Body of pancreas (tissue), 4 donors: Measurements from ENCODE around the gene RNF111.
"Not testable (repeated sequence)": the region's sequence is repeated elsewhere in the genome, so short reads cannot be mapped to it uniquely, and the experiment has no call there.

Experiments used
- POLR2A ChIP-seq, 3 donors: fragments of 450-650 bp; IDR thresholded peaks; one replicate each; pipeline ENCODE4 v1.6.1; 2016; ENCODE audit warnings: antibody characterized with exemption in 3 of 3, mild to moderate bottlenecking in 2 of 3
- TF ChIP-seq, protein P1 (sequence below), 7 experiments: fragments of 450-650 bp in 4 of 7; fragments of 200-600 bp in 3 of 7; sonication (generic) in 3 of 7; IDR thresholded peaks; one replicate each; pipeline ENCODE4 v1.5.1; 2016 to 2019; ENCODE audit warnings: antibody characterized with exemption in 7 of 7

DNA sequence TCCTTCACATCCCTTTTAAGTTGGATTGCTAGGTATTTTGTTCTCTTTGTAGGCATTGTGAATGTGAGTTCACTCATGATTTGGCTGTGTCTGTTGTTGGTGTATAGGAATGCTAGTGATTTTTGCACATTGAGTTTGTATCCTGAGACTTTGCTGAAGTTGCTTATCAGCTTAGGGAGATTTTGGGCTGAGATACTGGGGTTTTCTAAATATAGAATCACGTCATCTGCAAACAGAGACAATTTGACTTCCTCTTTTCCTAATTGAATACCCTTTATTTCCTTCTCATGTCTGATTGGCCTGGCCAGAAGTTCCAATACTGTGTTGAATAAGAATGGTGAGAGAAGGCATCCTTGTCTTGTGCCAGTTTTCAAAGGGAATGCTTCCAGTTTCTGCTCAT is 139.8 kb downstream of the RNF111 start:
- TF ChIP-seq, protein P1, sequence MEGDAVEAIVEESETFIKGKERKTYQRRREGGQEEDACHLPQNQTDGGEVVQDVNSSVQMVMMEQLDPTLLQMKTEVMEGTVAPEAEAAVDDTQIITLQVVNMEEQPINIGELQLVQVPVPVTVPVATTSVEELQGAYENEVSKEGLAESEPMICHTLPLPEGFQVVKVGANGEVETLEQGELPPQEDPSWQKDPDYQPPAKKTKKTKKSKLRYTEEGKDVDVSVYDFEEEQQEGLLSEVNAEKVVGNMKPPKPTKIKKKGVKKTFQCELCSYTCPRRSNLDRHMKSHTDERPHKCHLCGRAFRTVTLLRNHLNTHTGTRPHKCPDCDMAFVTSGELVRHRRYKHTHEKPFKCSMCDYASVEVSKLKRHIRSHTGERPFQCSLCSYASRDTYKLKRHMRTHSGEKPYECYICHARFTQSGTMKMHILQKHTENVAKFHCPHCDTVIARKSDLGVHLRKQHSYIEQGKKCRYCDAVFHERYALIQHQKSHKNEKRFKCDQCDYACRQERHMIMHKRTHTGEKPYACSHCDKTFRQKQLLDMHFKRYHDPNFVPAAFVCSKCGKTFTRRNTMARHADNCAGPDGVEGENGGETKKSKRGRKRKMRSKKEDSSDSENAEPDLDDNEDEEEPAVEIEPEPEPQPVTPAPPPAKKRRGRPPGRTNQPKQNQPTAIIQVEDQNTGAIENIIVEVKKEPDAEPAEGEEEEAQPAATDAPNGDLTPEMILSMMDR (IDR thresholded peaks at IDR 0.05): not testable (repeated sequence)
- TF ChIP-seq POLR2A (IDR thresholded peaks at IDR 0.05): not testable (repeated sequence)
